NCI-H146 treated with DMSO at 0.1 percent for 48 hours (cell line): ENCODE results near the gene MKKS.
A peak's percentile ranks its signal among the peaks of the same experiment; 100 is the strongest.
"Not testable (repeated sequence)": the region's sequence is repeated elsewhere in the genome, so short reads cannot be mapped to it uniquely, and the experiment has no call there.

Source experiments
- DNase-seq: peaks from one replicate; lab custom pipeline; 2025; ENCODE audit not compliant: unreplicated experiment; lab: John Stamatoyannopoulos, UW

The MKKS gene

GRCh38 chr20:10449270-10449669 is 15.2 kb upstream of the MKKS start:
- no peak for DNase-seq

- DNase-seq = no peak
Measured at GRCh38 chr20:10448270-10449156, 14.5 kb upstream of the MKKS start.

- peak; percentile 58 for DNase-seq
Measured at GRCh38 chr20:10447028-10447427, 13.0 kb upstream of the MKKS start.

- no peak for DNase-seq
Measured at GRCh38 chr20:10445758-10446157, 11.7 kb upstream of the MKKS start.

GRCh38 chr20:10443936-10444335 is 9.9 kb upstream of the MKKS start:
- DNase-seq = no peak

- no peak for DNase-seq
Measured at GRCh38 chr20:10438217-10438616, 4.2 kb upstream of the MKKS start.

- no peak for DNase-seq
Measured at GRCh38 chr20:10436053-10436699, 2.2 kb upstream of the MKKS start.

- DNase-seq = peak; percentile 99
Measured at GRCh38 chr20:10434832-10435812, 1.1 kb upstream of the MKKS start, which contains the start of gene SLX4IP. SLX4IP (plus strand) TSS chr20:10435305; CDS start chr20:10458205, 22,900 bp downstream.

- DNase-seq = peak; percentile 98
Measured at GRCh38 chr20:10434467-10434831, 427 bp upstream of the MKKS start.

- DNase-seq = peak; percentile 72
Measured at GRCh38 chr20:10433014-10433622, 904 bp downstream of the MKKS start.

GRCh38 chr20:10432079-10432478 is 1.9 kb downstream of the MKKS start:
- no peak for DNase-seq

GRCh38 chr20:10430704-10431103 is 3.3 kb downstream of the MKKS start:
- no peak for DNase-seq

- DNase-seq = no peak
Measured at GRCh38 chr20:10430000-10430466, 4.0 kb downstream of the MKKS start.

- DNase-seq = no peak
Measured at GRCh38 chr20:10429443-10429981, 4.5 kb downstream of the MKKS start.

GRCh38 chr20:10428008-10428407 is 6.0 kb downstream of the MKKS start:
- DNase-seq = no peak

GRCh38 chr20:10427060-10427692 is 6.8 kb downstream of the MKKS start:
- DNase-seq = peak; percentile 36

GRCh38 chr20:10423735-10424134 is 10.3 kb downstream of the MKKS start:
- no peak for DNase-seq

GRCh38 chr20:10419550-10420133 is 14.4 kb downstream of the MKKS start:
- DNase-seq = no peak

- DNase-seq = not testable (repeated sequence)
Measured at GRCh38 chr20:10417218-10417617, 16.8 kb downstream of the MKKS start.
